T-helper 1 cell treated with Interleukin-12 subunit alpha and Interleukin-12 subunit beta and Interleukin-4 antibody, amounts not matched to agents 30 ng/mL and 1 ng/mL, for 36 hours (primary cell): ENCODE measurements around the gene ISOC2. TPM values are rescaled to one million over a fixed set of nuclear protein-coding genes. Genes with fewer than 3 reads are reported as not detected.
"Not testable (repeated sequence)": the region's sequence is repeated elsewhere in the genome, so short reads cannot be mapped to it uniquely, and the experiment has no call there.

ENCODE experiments used
- intact Hi-C: fragments of 100-400 bp; cut with micrococcal nuclease; formaldehyde crosslinking; loops from one replicate; pipeline ENCODE4 v1.15.1; 2024
- total RNA-seq: library from RNA; stranded (reverse); gene quantifications from 2 replicates; pipeline ENCODE4 v1.2.3, GENCODE V29; 2022

Gene ISOC2
- total RNA-seq, 1 donor from 2014 or later = 18.3 TPM

GRCh38 chr19:55461974-55462626 lies 658 bp upstream of the ISOC2 start:
- intact Hi-C loops = loop anchor here (1.0 to 2.0 kb wide), 13 partner anchors 14 to 998 kb away; partner anchors contain the start of genes FIZ1, HSPBP1, KMT5C and PPP6R1

GRCh38 chr19:55460670-55461258 lies 678 bp downstream of the ISOC2 start:
- intact Hi-C loops = loop anchor here (1.0 to 2.0 kb wide), 13 partner anchors 16 to 996 kb away; partner anchors contain the start of genes FIZ1, HSPBP1, KMT5C and PPP6R1

- intact Hi-C loops = loop anchor here (2.0 kb wide), 2 partner anchors 159 to 179 kb away; partner anchors contain the start of gene HSPBP1
These were observed 1.3 kb downstream of the ISOC2 start for GRCh38 chr19:55459950-55460657.

- intact Hi-C loops = no loop called here
These were observed 1.9 kb downstream of the ISOC2 start for GRCh38 chr19:55459551-55459949.

- intact Hi-C loops = no loop called here
These were observed 3.6 kb downstream of the ISOC2 start for GRCh38 chr19:55457683-55458457.

GRCh38 chr19:55456347-55456746 lies 5.1 kb downstream of the ISOC2 start:
- intact Hi-C loops = no loop called here

- intact Hi-C loops = loop anchor here (2.0 kb wide), 1 partner anchor 163 kb away; no protein-coding TSS in a partner anchor
These were observed 5.7 kb downstream of the ISOC2 start for GRCh38 chr19:55455576-55456235.

GRCh38 chr19:55454787-55455243 lies 6.6 kb downstream of the ISOC2 start:
- intact Hi-C loops = loop anchor here (1.0 to 2.0 kb wide), 2 partner anchors 162 to 314 kb away; no protein-coding TSS in a partner anchor

GRCh38 chr19:55453511-55454260 lies 7.8 kb downstream of the ISOC2 start:
- intact Hi-C loops = loop anchor here (1.0 to 2.0 kb wide), 2 partner anchors 161 to 312 kb away; no protein-coding TSS in a partner anchor

GRCh38 chr19:55452749-55453346 lies 8.6 kb downstream of the ISOC2 start:
- intact Hi-C loops = no loop called here

- intact Hi-C loops = no loop called here
These were observed 9.3 kb downstream of the ISOC2 start for GRCh38 chr19:55451965-55452748.

- intact Hi-C loops = no loop called here
These were observed 10.1 kb downstream of the ISOC2 start for GRCh38 chr19:55451163-55451964.

GRCh38 chr19:55449469-55449868 lies 12.0 kb downstream of the ISOC2 start:
- intact Hi-C loops = no loop called here

GRCh38 chr19:55448175-55448490 lies 13.3 kb downstream of the ISOC2 start:
- intact Hi-C loops = not testable (repeated sequence)

- intact Hi-C loops = no loop called here
These were observed 13.8 kb downstream of the ISOC2 start for GRCh38 chr19:55447421-55448174.

GRCh38 chr19:55446060-55446459 lies 15.4 kb downstream of the ISOC2 start:
- intact Hi-C loops = no loop called here

- intact Hi-C loops = no loop called here
These were observed 16.8 kb downstream of the ISOC2 start for GRCh38 chr19:55444646-55445045.
